Tibial nerve (tissue), 4 donors: ENCODE data around the gene PPP2R2D.

Source experiments
- EP300 ChIP-seq, 2 donors: sonication (generic); formaldehyde crosslinking; IDR thresholded peaks; one replicate each; pipeline ENCODE4 v1.6.1; 2017; ENCODE audit warnings: antibody characterized with exemption in 2 of 2, mild to moderate bottlenecking in 1 of 2
- POLR2A ChIP-seq, 2 donors: fragments of 450-650 bp; IDR thresholded peaks; one replicate each; pipeline ENCODE4 v1.6.1; 2017; ENCODE audit warnings: antibody characterized with exemption in 2 of 2, mild to moderate bottlenecking in 2 of 2, moderate library complexity in 2 of 2
- TF ChIP-seq, protein P1 (sequence below), 5 experiments: fragments of 200-600 bp in 3 of 5; fragments of 450-650 bp in 2 of 5; sonication (generic) in 3 of 5; IDR thresholded peaks; one replicate each; pipeline ENCODE4 v1.5.1; 2016 to 2019; ENCODE audit warnings: antibody characterized with exemption in 5 of 5, mild to moderate bottlenecking in 3 of 5, moderate library complexity in 2 of 5

GRCh38 chr10:131899116-131899690 is 1.6 kb upstream of the PPP2R2D start:
- TF ChIP-seq, protein P1, sequence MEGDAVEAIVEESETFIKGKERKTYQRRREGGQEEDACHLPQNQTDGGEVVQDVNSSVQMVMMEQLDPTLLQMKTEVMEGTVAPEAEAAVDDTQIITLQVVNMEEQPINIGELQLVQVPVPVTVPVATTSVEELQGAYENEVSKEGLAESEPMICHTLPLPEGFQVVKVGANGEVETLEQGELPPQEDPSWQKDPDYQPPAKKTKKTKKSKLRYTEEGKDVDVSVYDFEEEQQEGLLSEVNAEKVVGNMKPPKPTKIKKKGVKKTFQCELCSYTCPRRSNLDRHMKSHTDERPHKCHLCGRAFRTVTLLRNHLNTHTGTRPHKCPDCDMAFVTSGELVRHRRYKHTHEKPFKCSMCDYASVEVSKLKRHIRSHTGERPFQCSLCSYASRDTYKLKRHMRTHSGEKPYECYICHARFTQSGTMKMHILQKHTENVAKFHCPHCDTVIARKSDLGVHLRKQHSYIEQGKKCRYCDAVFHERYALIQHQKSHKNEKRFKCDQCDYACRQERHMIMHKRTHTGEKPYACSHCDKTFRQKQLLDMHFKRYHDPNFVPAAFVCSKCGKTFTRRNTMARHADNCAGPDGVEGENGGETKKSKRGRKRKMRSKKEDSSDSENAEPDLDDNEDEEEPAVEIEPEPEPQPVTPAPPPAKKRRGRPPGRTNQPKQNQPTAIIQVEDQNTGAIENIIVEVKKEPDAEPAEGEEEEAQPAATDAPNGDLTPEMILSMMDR (IDR thresholded peaks at IDR 0.05): no peak
- TF ChIP-seq POLR2A (IDR thresholded peaks at IDR 0.05) (no peak), EP300 (IDR thresholded peaks at IDR 0.05) (no peak)
